T-helper 17 cell (primary cell): ENCODE measurements around the gene PRDM16. TPM values are rescaled to one million over a fixed set of nuclear protein-coding genes. Genes with fewer than 3 reads are reported as not detected.
A peak's percentile ranks its signal among the peaks of the same experiment; 100 is the strongest.

Source experiments
- ATAC-seq: fragments of 150-1000 bp; cut with Tn5 transposase; 2 replicates; pipeline ENCODE4 v1.10.0; 2021; ENCODE audit warnings: mild to moderate bottlenecking, moderate library complexity
- DNase-seq, 3 donors: peaks; one replicate each; pipeline versions ENCODE4 v3.0.0 to v3.0.0-alpha.2; 2020 to 2021
- H3K9me3 ChIP-seq: one replicate; pipeline ENCODE4 v1.7.0; 2013; ENCODE audit warnings: low read length, mild to moderate bottlenecking; ENCODE audit not compliant: control insufficient read depth, poor library complexity, severe bottlenecking
- H3K27ac Mint-ChIP-seq: one replicate; pipeline ENCODE4 v1.8.0; 2022; ENCODE audit warnings: mild to moderate bottlenecking, moderate library complexity, mixed read lengths
- H3K27me3 Mint-ChIP-seq: one replicate; pipeline ENCODE4 v1.8.0; 2022; ENCODE audit warnings: mixed read lengths
- H3K36me3 Mint-ChIP-seq: one replicate; pipeline ENCODE4 v1.8.0; 2022; ENCODE audit warnings: low read depth, mixed read lengths
- H3K4me1 Mint-ChIP-seq: one replicate; pipeline ENCODE4 v1.8.0; 2022; ENCODE audit warnings: mild to moderate bottlenecking, mixed read lengths
- H3K4me3 Mint-ChIP-seq: one replicate; pipeline ENCODE4 v1.8.0; 2022; ENCODE audit warnings: mild to moderate bottlenecking, moderate library complexity, mixed read lengths
- total RNA-seq, 4 donors: library from RNA in 2 of 4; stranded (reverse) in 2 of 4; gene quantifications; one replicate each; pipeline ENCODE4 v1.2.3 and lab custom pipeline; 2022 to 2026

PRDM16 gene
- total RNA-seq, 2 donors from 2014 or later = not detected

DNA sequence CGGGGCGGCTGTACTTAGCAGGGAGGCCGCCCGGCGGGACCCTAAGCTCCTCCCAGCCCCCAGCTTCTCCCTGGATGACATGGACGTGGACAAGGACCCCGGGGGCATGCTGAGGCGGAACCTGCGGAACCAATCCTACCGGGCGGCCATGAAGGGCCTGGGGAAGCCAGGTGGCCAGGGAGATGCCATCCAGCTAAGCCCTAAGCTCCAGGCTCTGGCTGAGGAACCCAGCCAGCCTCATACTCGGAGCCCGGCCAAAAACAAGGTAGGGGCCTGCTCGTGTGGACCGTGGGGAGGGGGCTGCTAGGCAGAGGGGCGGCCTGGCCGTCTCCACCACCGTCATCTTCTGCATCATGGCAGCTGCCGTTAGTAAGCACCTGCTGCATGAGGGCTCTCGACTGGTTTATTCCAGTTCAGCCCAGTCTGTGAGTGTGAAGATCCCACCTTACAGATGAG lies 394.4 kb downstream of the PRDM16 start:
- H3K4me1 Mint-ChIP-seq = peaks cover 11% of the 10 kb centered on the region
- no peaks in the 10 kb centered on the region for H3K9me3 ChIP-seq
- ATAC-seq (no peak), DNase-seq (no peak)
- no peak overlapping the region for H3K27ac Mint-ChIP-seq
- H3K27me3 Mint-ChIP-seq = peaks cover 5% of the 10 kb centered on the region
- no peaks in the 10 kb centered on the region for H3K36me3 Mint-ChIP-seq
- no peak overlapping the region for H3K4me3 Mint-ChIP-seq

DNA sequence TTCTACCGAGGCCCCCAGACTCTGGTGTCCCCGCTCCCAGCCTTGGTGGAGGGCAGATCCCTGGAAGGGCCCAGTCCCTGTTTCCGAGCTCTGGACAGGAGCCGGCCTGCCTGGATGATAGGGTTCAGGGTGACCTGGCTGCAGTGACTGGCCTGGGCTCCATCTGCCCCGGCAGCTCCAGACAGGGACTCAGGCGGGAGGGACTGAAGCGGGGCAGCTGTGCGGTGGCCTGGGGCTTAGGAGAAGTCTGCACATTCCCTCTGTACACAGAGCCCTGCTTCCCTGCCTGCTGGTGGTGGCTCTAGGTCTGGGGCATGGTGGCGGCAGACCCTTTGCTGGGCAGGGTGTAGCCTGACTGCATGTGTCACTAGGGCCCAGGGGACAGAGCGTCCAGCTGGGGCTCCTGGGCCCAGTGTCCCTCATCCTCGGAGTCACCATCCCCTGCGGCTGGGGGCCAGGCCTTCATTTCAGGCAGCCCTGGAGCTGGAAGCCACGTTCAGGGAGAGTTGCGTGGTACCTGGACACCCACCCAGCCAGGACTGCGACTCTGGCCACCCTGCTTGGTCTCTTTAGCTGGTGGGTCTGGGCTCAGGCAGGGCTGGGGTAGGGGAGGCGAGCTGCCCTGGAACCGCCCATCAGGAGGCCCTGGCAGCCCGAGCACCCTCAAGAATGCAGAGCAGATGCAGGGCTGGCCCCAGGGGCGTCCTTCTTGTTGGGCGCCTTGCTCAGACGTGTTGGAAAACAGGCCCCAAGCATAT lies 395.1 kb downstream of the PRDM16 start:
- ATAC-seq (no peak), DNase-seq (peak in 1 of 3 donors; percentile 6)
- no peak overlapping the region for H3K4me3 Mint-ChIP-seq
- H3K27ac Mint-ChIP-seq = no peak overlapping the region
- H3K4me1 Mint-ChIP-seq = peaks cover 6% of the 10 kb centered on the region
- no peaks in the 10 kb centered on the region for H3K36me3 Mint-ChIP-seq
- no peaks in the 10 kb centered on the region for H3K9me3 ChIP-seq
- H3K27me3 Mint-ChIP-seq = peaks cover 5% of the 10 kb centered on the region

DNA sequence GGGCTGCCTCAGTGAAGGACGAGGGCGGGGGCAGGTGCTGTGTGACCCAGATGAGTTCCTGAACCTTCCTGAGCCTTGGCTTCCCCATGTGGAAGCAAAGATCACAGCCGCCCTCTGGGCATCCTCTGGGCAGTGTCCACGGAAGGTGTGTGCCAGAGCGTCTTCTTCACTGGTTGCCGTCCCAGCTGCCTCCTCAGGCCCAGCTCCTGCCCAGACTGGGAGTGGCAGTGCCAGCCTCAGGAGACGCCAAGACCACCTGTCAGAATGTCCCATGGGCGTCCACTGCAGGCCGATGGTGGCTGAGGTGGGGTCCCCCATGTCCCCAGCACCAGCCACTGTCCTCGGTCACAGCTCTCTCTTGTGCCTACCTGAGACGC lies 395.6 kb downstream of the PRDM16 start:
- Mint-ChIP-seq H3K36me3 (no peaks in the 10 kb centered on the region), H3K4me3 (no peak overlapping the region), H3K4me1 (peaks cover 6% of the 10 kb centered on the region), H3K27me3 (peaks cover 5% of the 10 kb centered on the region), H3K27ac (no peak overlapping the region)
- no peak for DNase-seq
- H3K9me3 ChIP-seq = no peaks in the 10 kb centered on the region
- ATAC-seq = no peak

DNA sequence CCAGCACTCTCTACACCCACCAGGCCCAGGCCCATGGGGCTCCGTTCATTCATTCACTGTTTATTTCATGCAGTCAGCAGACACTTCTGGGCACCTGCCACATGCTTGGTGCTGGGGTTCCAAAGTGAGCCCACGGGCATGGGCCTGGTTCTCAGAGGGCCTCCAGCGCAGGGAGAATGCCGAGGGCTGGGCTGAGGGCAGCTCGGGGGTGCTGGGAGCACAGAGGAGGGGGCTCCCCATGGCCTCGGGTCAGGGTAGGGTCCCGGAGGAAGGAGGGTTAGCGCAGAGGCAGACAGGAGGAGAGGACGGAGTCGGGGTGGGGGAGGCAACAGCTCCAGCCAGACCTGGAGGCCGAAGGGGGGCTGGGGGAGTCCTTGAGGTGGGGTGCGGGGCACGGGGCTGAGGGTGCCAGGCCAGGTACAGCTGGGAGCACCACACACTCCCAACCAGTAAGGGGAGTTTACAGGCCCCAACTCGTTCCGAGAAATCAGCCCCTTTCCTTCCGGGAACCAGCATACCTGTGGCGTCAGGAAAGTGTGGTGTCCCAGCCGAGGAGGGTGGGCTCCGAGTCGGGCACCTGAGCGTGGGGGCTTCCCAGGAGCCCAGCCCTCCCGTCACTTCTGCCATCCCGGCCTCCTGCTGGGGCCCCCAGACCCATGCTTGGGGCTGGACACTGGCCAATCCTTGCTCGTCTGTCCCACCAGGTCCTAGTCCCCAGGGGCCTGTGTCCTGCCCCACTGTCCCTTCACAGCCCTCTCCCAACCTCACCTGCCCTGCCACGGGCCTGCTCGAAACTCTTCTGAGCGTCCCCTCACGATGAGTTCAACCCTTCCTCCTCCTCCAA lies 396.3 kb downstream of the PRDM16 start:
- H3K9me3 ChIP-seq = no peaks in the 10 kb centered on the region
- peaks cover 6% of the 10 kb centered on the region for H3K4me1 Mint-ChIP-seq
- no peak overlapping the region for H3K27ac Mint-ChIP-seq
- H3K36me3 Mint-ChIP-seq = peaks cover under 1% of the 10 kb centered on the region
- peak in 1 of 3 donors; percentile 7 for DNase-seq
- no peak for ATAC-seq
- peaks cover 5% of the 10 kb centered on the region for H3K27me3 Mint-ChIP-seq
- no peak overlapping the region for H3K4me3 Mint-ChIP-seq

DNA sequence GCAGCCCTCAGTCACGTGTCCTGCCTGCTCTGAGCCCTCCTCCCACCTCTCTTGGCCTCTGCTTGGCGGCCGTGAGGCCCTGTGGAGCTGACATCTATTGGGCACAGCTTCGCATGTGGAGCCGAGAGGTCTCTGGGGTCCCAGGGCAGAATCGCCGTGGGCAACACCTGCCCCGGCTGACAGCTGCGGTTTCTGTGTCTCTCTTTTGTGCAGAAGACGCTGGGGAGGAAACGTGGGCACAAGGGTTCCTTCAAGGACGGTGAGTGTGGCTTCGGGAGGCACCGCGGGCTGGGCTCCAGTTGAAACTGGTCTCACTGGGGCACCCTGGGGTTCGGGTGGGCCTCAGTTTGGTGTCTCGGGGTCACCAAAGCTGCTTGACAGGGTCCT lies 396.9 kb downstream of the PRDM16 start:
- peaks cover 5% of the 10 kb centered on the region for H3K27me3 Mint-ChIP-seq
- H3K4me1 Mint-ChIP-seq = peaks cover 10% of the 10 kb centered on the region
- no peak overlapping the region for H3K4me3 Mint-ChIP-seq
- peaks cover 2% of the 10 kb centered on the region for H3K36me3 Mint-ChIP-seq
- H3K27ac Mint-ChIP-seq = no peak overlapping the region
- ATAC-seq (no peak), DNase-seq (no peak)
- H3K9me3 ChIP-seq = no peaks in the 10 kb centered on the region

DNA sequence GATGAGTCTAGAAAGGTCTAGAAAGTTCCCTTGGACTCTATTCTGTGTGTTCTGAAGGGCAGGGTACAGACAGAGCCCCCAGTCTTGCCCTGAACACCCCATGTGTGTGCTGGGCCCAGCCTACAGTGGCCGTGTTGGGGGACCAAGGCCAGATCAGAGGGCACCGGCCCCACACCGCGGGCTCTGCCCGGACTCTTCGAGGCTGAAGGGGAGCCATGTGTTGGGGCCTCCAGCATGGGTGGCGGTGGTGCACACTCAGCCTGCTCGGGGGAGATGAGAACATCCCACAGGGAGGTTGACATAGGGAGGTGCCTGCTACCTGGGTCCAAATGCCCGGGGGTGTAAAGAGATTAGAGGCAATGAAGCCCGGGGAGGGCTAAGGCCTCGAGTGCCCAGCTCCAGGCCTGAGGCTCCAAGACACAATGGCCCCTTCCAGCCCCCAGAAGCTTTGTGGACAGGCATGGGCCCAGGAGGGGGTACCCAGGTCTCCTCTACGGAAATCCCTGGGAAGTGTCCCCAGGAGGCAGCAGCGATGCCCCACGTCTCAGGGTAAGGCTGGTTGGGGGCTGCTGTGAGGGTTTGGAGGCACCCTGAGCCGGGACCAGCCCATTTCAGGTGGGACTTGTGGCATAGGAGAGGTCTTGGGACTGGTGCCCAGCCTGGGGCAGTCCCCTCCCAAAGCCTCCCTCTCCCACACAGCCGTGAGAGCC lies 397.5 kb downstream of the PRDM16 start:
- Mint-ChIP-seq H3K27ac (no peak overlapping the region), H3K4me1 (peaks cover 10% of the 10 kb centered on the region), H3K36me3 (peaks cover 2% of the 10 kb centered on the region), H3K4me3 (no peak overlapping the region), H3K27me3 (peaks cover 5% of the 10 kb centered on the region)
- no peaks in the 10 kb centered on the region for H3K9me3 ChIP-seq
- DNase-seq (no peak), ATAC-seq (no peak)

DNA sequence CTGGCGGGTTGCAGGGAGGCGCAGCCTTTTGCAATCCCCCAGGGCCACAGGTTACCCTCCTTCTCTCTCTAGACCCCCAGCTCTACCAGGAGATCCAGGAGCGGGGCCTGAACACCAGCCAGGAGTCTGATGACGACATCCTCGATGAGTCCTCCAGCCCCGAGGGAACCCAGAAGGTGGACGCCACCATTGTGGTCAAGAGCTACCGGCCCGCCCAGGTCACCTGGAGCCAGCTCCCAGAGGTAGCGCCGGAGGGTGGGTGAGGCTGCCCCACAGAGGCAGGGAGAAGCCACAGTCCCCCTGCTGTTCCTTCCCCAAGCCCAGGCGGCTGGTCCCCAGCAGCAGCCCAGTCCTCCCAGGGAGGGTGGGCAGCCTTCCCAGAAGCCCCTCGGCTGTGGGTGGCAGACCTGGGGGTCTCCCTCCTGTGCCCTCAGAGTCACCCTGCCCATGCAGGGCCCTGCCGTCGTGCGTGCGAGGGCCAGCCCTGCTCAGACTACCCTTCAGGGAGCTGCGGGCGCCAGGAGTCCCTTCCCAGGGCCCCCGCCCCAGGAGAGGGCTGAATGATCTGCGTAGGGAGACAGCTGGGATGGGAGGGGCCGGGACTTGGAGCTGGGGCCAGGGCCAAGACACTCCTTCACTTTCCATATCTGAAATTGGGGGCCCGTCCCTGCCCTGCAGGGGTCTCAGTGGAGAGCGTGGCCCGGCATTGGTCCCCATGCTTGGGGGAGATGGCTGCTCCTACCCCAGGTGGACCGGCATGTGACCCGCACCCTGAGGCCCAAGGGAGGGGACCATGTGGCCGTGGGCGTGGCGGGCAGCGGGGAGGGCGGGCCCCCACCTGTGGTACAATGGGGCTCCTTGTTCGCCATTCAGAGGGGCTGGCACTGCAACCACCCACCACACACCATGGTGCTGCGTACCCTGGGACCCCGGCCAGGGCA lies 398.4 kb downstream of the PRDM16 start:
- Mint-ChIP-seq H3K4me1 (peaks cover 8% of the 10 kb centered on the region), H3K27me3 (peaks cover 5% of the 10 kb centered on the region), H3K36me3 (peaks cover 2% of the 10 kb centered on the region), H3K27ac (no peak overlapping the region), H3K4me3 (no peak overlapping the region)
- H3K9me3 ChIP-seq = no peaks in the 10 kb centered on the region
- ATAC-seq (no peak), DNase-seq (peak in 1 of 3 donors; percentile 8)

DNA sequence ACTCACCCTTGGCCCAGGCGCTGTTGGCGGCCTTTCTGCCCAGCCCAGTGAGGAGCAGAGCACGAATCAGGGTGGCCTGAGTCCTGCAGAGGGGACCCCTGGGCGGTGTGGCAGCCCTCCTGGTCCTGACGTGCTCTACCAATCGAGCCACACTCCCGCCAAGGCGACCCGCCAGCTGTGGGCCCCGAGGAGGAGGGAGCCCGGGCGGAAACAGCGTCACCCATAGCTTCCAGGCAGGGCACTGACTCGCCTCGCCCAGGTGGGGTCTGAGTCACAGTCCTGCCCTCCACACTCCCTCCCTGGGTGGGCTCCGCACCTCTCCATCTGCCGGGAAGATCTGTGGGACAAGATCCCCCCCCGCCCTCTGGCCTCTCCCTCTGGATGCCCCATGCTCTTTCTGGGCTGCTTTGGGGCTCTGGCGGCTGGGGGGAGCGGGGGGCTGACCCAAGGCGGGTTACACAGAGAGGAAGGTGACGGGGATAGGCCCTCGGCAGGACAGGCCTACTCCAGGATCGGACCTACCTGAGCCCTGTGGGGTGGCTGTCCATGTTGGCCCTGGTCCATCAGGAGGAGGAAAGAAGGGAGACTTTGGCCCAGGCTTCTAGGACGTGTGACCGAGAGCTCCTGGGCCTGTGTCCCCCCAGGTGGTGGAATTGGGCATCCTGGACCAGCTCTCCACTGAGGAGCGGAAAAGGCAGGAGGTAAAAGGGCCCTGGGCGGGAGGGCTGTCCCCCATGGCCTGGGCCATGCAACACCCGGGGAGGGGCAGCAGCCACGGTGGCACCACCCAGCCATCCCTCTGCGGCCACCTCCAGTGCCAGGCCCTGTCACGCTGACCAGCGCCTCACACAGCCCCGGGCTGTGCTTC lies 399.5 kb downstream of the PRDM16 start:
- Mint-ChIP-seq H3K36me3 (peaks cover 2% of the 10 kb centered on the region), H3K4me1 (peaks cover 8% of the 10 kb centered on the region), H3K27me3 (peaks cover 5% of the 10 kb centered on the region), H3K27ac (no peak overlapping the region), H3K4me3 (no peak overlapping the region)
- H3K9me3 ChIP-seq = no peaks in the 10 kb centered on the region
- ATAC-seq (no peak), DNase-seq (peak in 1 of 3 donors; percentile 7)

DNA sequence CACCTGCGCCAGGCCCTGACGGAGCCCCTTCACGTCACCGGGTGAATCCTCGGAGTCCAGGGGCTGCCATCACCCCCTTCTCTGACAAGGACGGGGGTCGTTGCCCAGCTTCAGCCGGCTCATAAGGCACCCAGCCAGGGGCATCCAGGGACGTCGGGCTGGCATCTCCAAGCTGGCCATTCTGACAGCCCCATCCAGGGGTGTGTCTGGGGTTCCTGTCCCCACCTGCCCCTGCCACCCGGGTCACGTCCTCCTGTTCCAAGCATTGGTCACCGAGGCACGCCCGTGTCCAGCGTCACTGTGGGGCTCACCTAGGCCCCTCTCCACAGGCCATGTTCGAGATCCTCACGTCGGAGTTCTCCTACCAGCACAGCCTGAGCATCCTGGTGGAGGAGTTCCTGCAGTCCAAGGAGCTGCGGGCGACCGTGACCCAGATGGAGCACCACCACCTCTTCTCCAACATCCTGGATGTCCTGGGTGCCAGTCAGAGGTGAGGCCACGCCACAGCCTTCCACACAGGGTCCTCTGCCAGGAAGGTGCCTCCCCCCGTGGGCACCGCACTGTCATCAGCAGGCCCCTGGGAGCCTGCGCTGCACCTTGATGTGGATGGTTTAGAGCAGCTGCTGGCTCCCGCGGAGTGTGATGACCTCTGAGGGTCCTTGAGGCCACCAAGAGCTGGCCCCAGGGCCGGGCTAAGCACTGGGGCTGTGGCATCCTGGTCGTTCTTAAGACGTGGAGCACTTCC lies 400.3 kb downstream of the PRDM16 start:
- peak in 1 of 3 donors; percentile 9 for DNase-seq
- Mint-ChIP-seq H3K27ac (no peak overlapping the region), H3K4me1 (peaks cover 9% of the 10 kb centered on the region), H3K4me3 (no peak overlapping the region), H3K27me3 (peaks cover 10% of the 10 kb centered on the region), H3K36me3 (peaks cover 2% of the 10 kb centered on the region)
- no peaks in the 10 kb centered on the region for H3K9me3 ChIP-seq
- no peak for ATAC-seq

DNA sequence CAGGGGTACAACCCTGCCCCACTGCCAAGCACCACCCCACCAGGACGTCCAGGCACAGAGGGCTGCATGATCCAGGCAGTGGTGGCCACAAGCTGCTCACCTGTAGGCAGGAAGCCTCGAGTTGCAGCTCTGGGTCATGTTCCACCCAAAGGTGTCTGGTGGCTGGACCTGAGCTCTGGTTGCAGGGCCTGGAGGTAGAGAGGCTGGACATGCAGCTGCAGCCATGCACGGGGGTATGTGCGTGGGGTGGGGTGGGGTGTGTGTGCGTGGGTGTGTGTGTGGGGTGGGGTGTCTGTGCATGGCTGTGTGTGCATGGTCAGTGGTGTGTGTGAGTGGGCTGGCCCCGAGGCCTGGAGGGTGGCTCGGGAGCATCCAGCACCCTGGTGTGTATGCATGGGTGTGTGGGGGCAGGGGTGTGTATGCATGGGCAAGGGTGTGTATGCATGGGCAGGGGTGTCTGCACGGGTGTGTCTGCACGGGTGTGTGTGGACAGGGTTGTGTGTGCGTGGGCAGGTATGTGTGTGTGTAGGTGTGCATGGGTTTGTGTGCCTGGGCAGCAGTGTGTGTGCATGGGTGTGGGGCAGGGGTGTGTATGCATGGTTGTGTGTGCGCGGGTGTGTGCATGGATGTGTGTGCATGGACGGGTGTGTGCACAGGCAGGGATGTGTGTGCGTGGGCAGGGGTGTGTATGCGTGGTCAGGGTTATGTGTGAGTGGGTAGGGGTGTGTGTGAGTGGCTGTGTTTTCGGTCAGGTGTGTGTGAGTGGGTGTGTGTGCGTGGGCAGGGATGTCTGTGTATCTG lies 401.0 kb downstream of the PRDM16 start:
- peaks cover 9% of the 10 kb centered on the region for H3K4me1 Mint-ChIP-seq
- DNase-seq (peak in 1 of 3 donors; percentile 10), ATAC-seq (peak; percentile 14)
- no peaks in the 10 kb centered on the region for H3K9me3 ChIP-seq
- peaks cover 2% of the 10 kb centered on the region for H3K36me3 Mint-ChIP-seq
- peaks cover 10% of the 10 kb centered on the region for H3K27me3 Mint-ChIP-seq
- H3K4me3 Mint-ChIP-seq = no peak overlapping the region
- H3K27ac Mint-ChIP-seq = no peak overlapping the region
